IMR-90 (cell line): ENCODE measurements around the gene CBLN2.

Experiments
- POLR2A ChIP-seq: IDR thresholded peaks from 2 replicates; pipeline ENCODE4 v1.6.1; 2012; ENCODE audit warnings: mild to moderate bottlenecking, low read depth, low read length
- TF ChIP-seq, protein P1 (sequence below): conservative IDR thresholded peaks from 2 replicates; pipeline ENCODE4 v1.5.1; 2012; ENCODE audit warnings: mild to moderate bottlenecking, low read depth, low read length, improper control_type of control experiment

DNA sequence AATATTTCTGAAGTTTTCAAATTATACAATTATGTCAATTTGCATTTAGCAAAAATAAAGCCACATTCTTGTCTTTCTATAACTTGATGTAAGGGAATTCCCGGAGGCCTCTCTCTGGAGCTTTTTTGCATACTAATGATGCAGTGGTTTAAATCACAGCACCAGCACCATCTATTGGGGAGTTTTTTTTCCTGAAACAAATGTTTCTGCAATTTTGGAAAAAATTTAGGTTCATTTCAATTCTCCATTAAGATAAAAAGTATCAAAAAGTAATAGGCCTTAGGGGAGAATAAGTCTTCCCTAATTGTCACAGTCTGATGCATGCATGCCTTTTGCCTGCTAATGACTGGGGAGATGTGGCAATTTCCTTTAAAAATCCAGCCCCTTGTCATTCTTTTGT is 13.5 kb downstream of the CBLN2 start:
- TF ChIP-seq, protein P1, sequence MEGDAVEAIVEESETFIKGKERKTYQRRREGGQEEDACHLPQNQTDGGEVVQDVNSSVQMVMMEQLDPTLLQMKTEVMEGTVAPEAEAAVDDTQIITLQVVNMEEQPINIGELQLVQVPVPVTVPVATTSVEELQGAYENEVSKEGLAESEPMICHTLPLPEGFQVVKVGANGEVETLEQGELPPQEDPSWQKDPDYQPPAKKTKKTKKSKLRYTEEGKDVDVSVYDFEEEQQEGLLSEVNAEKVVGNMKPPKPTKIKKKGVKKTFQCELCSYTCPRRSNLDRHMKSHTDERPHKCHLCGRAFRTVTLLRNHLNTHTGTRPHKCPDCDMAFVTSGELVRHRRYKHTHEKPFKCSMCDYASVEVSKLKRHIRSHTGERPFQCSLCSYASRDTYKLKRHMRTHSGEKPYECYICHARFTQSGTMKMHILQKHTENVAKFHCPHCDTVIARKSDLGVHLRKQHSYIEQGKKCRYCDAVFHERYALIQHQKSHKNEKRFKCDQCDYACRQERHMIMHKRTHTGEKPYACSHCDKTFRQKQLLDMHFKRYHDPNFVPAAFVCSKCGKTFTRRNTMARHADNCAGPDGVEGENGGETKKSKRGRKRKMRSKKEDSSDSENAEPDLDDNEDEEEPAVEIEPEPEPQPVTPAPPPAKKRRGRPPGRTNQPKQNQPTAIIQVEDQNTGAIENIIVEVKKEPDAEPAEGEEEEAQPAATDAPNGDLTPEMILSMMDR = peak; percentile 13; the same call in 1 of the 2 replicates
- no peak for TF ChIP-seq POLR2A
